ENCODE data around the gene ZNF385D.

Gene ZNF385D

DNA sequence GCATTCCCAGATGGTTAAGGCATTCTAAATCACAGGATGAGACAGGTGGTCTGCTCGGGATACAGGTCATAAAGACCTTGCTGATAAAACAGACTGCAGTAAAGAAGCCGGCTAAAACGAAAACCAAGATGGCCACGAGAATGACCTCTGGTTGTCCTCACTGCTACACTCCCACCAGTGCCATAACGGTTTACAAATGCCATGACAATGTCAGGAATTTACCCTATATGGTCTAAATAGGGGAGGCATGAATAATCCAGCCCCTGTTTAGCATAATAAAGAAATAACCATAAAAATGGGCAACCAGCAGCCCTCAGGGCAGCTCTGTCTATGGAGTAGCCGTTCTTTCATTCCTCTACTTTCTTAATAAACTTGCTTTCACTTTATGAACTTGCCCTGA, 151.1 kb downstream of the ZNF385D start:
- DNase-seq (ENCODE audit: low read depth in 2 of 2) = no peak

DNA sequence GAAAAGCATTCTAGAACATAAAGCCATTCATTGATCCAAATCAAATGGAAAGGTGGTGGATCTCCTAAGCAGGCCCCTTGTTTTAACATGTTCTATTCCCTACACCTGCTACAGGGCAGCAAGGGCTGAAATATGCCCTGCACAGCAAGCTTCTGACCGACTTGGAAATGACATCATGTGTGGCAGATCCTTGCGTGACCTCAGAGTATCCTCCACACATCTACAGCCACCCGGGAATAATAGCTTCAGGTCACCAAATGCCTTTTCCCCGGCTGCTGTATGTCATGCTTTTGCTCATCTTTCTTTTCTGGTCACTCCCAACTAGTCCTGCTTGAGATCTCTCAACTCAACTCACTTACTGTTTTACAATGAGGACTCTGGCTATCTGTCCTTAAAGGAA, 158.2 kb downstream of the ZNF385D start:
- DNase-seq (ENCODE audit: low read depth in 2 of 2) = no peak

GRCh38 chr3:21587894-21588293, 163.1 kb downstream of the ZNF385D start:
- DNase-seq (ENCODE audit: low read depth in 2 of 2) = no peak

- DNase-seq (ENCODE audit: low read depth in 2 of 2) = no peak
Measured at GRCh38 chr3:21585216-21585740, 165.7 kb downstream of the ZNF385D start.

DNA sequence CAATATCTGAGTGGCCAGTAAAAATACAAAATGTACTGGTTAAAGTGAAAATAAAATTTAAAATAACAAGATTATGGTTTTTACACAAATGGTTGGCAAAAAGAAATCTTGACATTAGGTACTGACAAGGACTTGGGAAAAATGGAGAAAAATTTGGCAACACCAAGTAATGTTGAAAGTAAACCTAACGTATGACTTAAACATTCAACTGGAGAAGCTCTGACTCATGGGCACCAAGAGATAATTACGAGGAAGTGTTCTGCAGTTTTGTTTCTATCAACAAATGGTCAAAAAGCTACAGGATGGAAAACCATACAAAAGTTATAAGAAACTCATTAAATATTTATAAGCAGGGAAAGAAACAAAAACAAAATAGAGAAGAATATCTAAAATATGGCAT, 177.7 kb downstream of the ZNF385D start:
- no peak for DNase-seq (ENCODE audit: low read depth in 2 of 2)

DNA sequence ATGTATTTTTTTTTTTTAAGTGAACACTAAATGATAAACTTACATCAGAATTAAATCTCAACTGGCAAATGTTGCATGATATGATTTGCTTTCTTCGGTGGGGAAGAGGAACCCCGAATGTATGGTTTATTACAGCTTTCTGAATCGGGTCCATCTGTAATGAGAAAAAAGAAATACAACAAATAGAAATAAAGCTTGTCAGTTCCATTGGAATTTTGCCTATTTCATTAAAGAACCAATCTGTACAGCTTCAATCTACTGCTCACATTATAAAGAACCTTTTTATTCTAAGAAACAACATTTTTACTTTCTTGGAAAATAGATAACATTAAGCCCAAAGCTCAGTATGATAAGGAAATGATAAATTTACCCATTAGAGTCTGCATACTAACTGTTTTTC, 186.5 kb downstream of the ZNF385D start:
- DNase-seq (ENCODE audit: low read depth in 2 of 2) = no peak

DNA sequence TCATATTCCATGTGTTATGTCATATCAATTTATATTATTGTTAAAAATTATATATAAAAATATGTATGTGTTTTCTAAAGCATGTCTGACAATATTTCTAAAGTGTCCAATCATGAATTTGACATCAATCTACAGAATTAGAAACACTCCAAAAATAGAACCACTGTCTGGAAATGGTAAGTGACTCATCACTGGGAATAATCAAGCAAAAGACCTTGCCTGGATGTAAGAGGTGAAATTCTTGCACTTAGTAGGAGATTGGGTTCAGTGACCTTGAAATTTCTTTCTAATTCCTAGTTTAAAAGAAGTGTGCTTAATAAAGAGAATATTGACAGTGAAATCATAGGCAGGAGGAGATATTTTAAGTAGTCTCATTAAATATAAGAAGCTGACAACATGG, 188.8 kb downstream of the ZNF385D start:
- no peak for DNase-seq (ENCODE audit: low read depth in 2 of 2)

DNA sequence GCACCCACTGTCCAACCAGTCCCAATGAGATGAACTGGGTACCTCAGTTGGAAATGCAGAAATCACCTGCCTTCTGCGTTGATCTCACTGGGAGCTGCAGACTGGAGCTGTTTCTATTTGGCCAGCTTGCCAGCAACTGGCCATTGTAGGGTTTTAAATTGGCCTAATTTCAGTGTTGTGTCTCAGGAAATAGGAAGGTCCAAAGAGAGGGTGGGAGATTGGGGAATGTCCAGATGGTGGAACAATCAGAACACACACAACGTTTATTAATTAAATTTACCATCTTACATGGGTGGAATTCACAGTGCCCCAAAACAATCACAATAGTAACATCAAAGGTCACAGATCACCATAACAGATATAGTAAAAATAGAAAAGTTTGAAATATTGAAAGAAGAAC, 189.5 kb downstream of the ZNF385D start:
- DNase-seq (ENCODE audit: low read depth in 2 of 2) = no peak

DNA sequence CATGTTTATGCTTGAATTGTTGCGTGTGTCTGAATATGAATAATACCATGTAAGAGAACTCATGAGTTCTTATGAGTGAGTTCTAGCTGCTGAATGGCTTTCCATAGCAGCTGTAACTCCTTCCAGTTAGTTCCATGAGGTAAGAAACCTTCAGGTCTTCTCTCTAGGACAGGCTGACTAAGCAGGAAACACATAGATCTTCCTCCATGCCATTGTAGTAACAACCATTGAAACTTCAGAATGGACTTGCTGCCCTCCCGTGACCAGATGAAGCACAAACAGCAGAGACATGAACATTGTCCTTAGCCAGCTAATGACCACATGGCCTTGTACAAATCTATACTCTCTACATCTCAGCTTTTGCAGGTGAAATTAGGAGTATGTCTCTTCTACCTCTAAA, 200.0 kb downstream of the ZNF385D start:
- no peak for DNase-seq (ENCODE audit: low read depth in 2 of 2)

DNA sequence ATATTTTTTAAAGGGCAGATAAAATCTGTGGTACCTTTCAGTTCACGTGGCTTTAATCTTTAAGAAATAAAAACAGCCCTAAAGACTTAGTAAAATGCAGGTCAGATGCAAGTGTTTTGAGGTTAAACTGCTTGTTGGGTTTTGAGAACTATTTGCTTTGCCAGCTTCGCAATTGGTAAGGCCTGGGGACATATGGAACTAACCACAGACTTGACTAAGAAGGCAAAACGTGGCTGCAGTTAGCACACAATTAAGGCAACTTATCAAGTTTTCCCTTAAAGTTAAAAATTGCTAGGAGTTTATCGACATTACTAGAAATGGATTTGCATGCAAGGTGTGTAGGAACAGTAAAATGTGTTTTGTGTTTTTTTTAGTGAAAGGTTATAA, 206.9 kb downstream of the ZNF385D start:
- no peak for DNase-seq (ENCODE audit: low read depth in 2 of 2)

GRCh38 chr3:21543380-21544075, 207.5 kb downstream of the ZNF385D start:
- no peak for DNase-seq (ENCODE audit: low read depth in 2 of 2)

- no peak for DNase-seq (ENCODE audit: low read depth in 2 of 2)
Measured at GRCh38 chr3:21542656-21543379, 208.2 kb downstream of the ZNF385D start.

DNA sequence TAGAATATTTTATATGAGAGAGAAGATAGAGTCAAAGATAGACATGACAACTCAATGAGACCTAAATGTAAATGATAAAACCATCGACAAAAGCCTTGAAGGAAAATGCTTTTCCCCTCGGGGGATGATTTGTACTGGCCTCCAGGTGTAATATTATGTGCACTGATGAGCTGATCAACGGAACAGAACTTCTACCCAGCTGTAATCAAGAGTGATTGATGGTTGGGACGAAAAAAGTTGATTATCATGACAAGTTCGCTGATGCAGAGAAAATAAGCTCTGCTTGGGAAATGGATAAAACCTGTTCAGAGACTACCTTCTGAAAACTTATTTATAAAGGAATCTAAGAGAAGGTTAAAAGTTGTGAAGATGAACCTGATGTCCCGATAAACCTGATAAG, 210.7 kb downstream of the ZNF385D start:
- DNase-seq (ENCODE audit: low read depth in 2 of 2) = no peak

DNA sequence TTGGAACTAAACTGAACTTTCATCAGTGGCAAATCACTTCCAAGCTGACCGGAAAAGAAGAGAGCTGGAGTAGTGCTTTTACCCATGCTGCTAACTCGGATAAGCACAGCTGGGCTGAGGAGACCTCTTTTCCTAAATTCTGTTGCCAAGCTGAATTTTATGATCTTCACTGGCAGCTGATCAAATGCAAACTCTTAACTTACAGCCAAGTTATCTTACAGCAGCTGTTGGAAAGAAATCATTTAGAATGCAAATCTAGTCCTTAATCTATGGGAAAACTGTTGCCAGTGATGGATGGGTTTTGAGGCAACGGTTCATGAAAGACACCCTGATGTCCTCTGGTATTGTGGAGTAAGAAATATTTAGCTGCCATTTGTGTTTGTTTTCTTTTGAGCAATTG, 216.5 kb downstream of the ZNF385D start:
- no peak for DNase-seq (ENCODE audit: low read depth in 2 of 2)

- no peak for DNase-seq (ENCODE audit: low read depth in 2 of 2)
Measured at GRCh38 chr3:21533002-21533401, 218.0 kb downstream of the ZNF385D start.

GRCh38 chr3:21531909-21532308, 219.1 kb downstream of the ZNF385D start:
- DNase-seq (ENCODE audit: low read depth in 2 of 2) = no peak

DNA sequence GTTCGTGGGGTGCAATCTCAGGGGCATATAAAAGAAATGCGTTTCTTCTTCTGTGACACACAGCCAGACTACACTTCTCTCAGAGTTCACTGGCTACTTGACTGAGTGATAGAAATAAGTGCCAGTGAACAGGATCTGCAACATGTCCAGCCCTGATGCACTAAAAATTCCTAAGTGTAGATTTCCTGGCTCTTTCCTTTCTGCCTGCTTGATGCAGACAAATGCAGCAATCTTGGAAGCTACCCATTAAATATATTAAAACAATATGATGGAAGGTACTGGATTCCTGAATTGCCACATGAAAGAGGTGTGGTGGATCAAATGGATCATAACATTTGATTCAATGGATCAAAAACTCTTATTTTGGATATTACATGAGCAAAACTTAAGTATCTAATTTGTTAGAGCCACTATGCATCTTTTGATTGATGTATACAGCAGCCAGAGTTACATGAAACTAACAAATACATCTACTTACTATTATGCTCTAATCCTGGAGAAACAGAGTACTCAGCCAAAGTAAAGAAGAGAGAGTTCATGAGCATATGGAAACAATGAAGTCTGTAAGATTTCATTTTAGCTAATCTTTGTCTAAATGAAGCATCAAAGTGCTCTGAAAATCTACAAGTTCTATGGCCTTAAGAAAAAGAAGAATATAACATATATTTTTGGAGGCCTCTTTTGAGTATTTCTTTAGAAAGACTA, 222.6 kb downstream of the ZNF385D start:
- no peak for DNase-seq (ENCODE audit: low read depth in 2 of 2)

- no peak for DNase-seq (ENCODE audit: low read depth in 2 of 2)
Measured at GRCh38 chr3:21526461-21526860, 224.5 kb downstream of the ZNF385D start.

DNA sequence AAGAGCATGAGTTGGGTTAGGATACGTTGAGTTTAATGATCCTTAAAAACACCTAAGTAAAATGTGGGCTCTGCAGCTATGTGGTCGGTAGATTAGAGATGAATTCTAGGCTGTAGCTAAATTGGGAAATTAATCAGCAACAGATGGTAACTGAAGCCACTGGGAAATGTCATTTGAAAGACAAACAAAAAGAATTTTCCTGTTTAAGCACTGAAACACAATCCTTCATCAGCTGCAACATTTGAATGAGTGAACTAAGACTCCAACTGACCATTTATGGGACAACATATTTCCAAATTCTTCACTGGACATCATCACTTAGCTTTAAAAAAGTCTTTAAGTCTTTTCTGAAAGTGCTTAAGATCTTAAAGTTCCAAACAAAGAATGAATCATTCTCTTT, 226.9 kb downstream of the ZNF385D start:
- DNase-seq (ENCODE audit: low read depth in 2 of 2) = no peak

- DNase-seq (ENCODE audit: low read depth in 2 of 2) = no peak
Measured at GRCh38 chr3:21520106-21520963, 230.7 kb downstream of the ZNF385D start.

GRCh38 chr3:21517184-21517583, 233.8 kb downstream of the ZNF385D start:
- DNase-seq (ENCODE audit: low read depth in 2 of 2) = no peak

DNA sequence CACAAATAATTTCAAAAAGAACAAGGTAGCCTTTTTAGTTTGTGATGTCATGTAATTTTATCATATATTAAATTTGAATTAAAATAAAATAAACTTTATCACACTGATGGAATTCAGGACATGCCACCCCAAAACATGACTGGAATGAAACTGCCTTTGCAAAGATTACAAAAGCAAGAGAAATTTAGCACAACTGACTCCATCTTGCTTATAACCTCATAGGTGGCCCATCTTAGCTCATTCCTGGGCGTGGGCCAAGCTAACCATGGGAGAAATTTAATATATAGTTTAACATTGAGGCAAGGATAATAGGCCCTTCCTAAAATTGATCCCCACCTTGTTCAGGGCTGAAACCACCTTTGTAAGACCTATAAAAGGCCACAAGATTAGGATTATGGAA, 235.6 kb downstream of the ZNF385D start:
- DNase-seq (ENCODE audit: low read depth in 2 of 2) = no peak
